ENCODE results near the gene SLC38A8.

The SLC38A8 gene

GRCh38 chr16:83979441-83979840 lies 63.2 kb downstream of the SLC38A8 start:
- intact Hi-C loops (cut with DNase I) = loop anchor here (10.0 kb wide), 1 partner anchor 505 kb away; no protein-coding TSS in a partner anchor
- DNase-seq = no peak

- intact Hi-C loops (cut with DNase I) = loop anchor here (10.0 kb wide), 1 partner anchor 506 kb away; no protein-coding TSS in a partner anchor
- no peak for DNase-seq
Observed at GRCh38 chr16:83978401-83978904, 64.1 kb downstream of the SLC38A8 start.

- DNase-seq = no peak
- intact Hi-C loops (cut with DNase I) = loop anchor here (10.0 kb wide), 1 partner anchor 508 kb away; no protein-coding TSS in a partner anchor
Observed at GRCh38 chr16:83977056-83977815, 65.4 kb downstream of the SLC38A8 start.

- intact Hi-C loops (cut with DNase I) = loop anchor here (10.0 kb wide), 1 partner anchor 509 kb away; no protein-coding TSS in a partner anchor
- DNase-seq = no peak
Observed at GRCh38 chr16:83975590-83976260, 66.9 kb downstream of the SLC38A8 start.

- peak in 26 of 42 donors; percentile 23 to 79 (median 67) for DNase-seq
- intact Hi-C loops (cut with DNase I) = loop anchor here (10.0 kb wide), 1 partner anchor 510 kb away; no protein-coding TSS in a partner anchor
Observed at GRCh38 chr16:83974475-83974874, 68.1 kb downstream of the SLC38A8 start.

GRCh38 chr16:83973581-83974385 lies 68.8 kb downstream of the SLC38A8 start:
- intact Hi-C loops (cut with DNase I) = loop anchor here (10.0 kb wide), 1 partner anchor 511 kb away; no protein-coding TSS in a partner anchor
- no peak for DNase-seq

- intact Hi-C loops (cut with DNase I) = loop anchor here (10.0 kb wide), 1 partner anchor 512 kb away; no protein-coding TSS in a partner anchor
- no peak for DNase-seq
Observed at GRCh38 chr16:83973077-83973476, 69.5 kb downstream of the SLC38A8 start.

- no peak for DNase-seq
- intact Hi-C loops (cut with DNase I) = loop anchor here (10.0 kb wide), 1 partner anchor 512 kb away; no protein-coding TSS in a partner anchor
Observed at GRCh38 chr16:83972256-83973008, 70.2 kb downstream of the SLC38A8 start.

- intact Hi-C loops (cut with DNase I) = loop anchor here (10.0 kb wide), 1 partner anchor 513 kb away; no protein-coding TSS in a partner anchor
- peak in 11 of 42 donors; percentile 34 to 76 (median 52) for DNase-seq
Observed at GRCh38 chr16:83971165-83972130, 71.1 kb downstream of the SLC38A8 start.

- no peak for DNase-seq
- intact Hi-C loops (cut with DNase I) = loop anchor here (10.0 kb wide), 1 partner anchor 514 kb away; no protein-coding TSS in a partner anchor
Observed at GRCh38 chr16:83970430-83970815, 72.2 kb downstream of the SLC38A8 start.

- DNase-seq = peak in 31 of 42 donors; percentile 38 to 84 (median 61)
- intact Hi-C loops (cut with DNase I) = loop anchor here (10.0 kb wide), 1 partner anchor 515 kb away; no protein-coding TSS in a partner anchor
Observed at GRCh38 chr16:83969771-83970429, 72.7 kb downstream of the SLC38A8 start.

GRCh38 chr16:83968891-83969649 lies 73.5 kb downstream of the SLC38A8 start:
- no peak for DNase-seq
- intact Hi-C loops (cut with DNase I) = no loop called here

- no peak for DNase-seq
- intact Hi-C loops (cut with DNase I) = no loop called here
Observed at GRCh38 chr16:83968306-83968851, 74.2 kb downstream of the SLC38A8 start.

GRCh38 chr16:83967838-83968305 lies 74.7 kb downstream of the SLC38A8 start, which contains the start of gene NECAB2:
Gene NECAB2, plus strand, starts transcription at chr16:83968244. Its CDS starts 405 bp downstream, at chr16:83968649.
- peak in 31 of 42 donors; percentile 39 to 82 (median 64) for DNase-seq
- intact Hi-C loops (cut with DNase I) = no loop called here

- DNase-seq = no peak
- intact Hi-C loops (cut with DNase I) = no loop called here
Observed at GRCh38 chr16:83967091-83967490, 75.5 kb downstream of the SLC38A8 start.

Measured in head of caudate nucleus (tissue), 42 donors.